Fibroblast of skin of back (primary cell): ENCODE measurements around the gene ZNF776. TPM values are rescaled to one million over a fixed set of nuclear protein-coding genes. Genes with fewer than 3 reads are reported as not detected.
"Not testable (repeated sequence)": the region's sequence is repeated elsewhere in the genome, so short reads cannot be mapped to it uniquely, and the experiment has no call there.

Experiments
- DNase-seq: peaks from one replicate; pipeline ENCODE4 v3.0.0-alpha.2; 2013
- polyA plus RNA-seq, 2 experiments: library from polyadenylated mRNA; unstranded; fragments of 120-200 nt; gene quantifications; one replicate each; pipeline ENCODE4 v1.2.1, GENCODE V29; 2013; ENCODE audit not compliant: insufficient read length in 2 of 2

Gene ZNF776
- 7.2 TPM for polyA plus RNA-seq (2013, experiment 1 of 2; ENCODE audit: insufficient read length)
- 5.9 TPM for polyA plus RNA-seq (2013, experiment 2 of 2; ENCODE audit: insufficient read length)

- DNase-seq = peak; percentile 94
Observed at GRCh38 chr19:57746580-57747471, at the start of gene ZNF776. TSS of gene ZNF776 (plus strand) at chr19:57746815. CDS start at chr19:57747059, 244 bp downstream.

GRCh38 chr19:57701625-57702024 lies 45.0 kb upstream of the ZNF776 start:
- no peak for DNase-seq

- no peak for DNase-seq
Observed at GRCh38 chr19:57706346-57706745, 40.3 kb upstream of the ZNF776 start.

- peak; percentile 82 for DNase-seq
Observed at GRCh38 chr19:57708641-57709361, 37.8 kb upstream of the ZNF776 start, which contains the start of gene ZNF154. TSS of gene ZNF154 (minus strand) at chr19:57709204. CDS start at chr19:57708971, 233 bp downstream.

GRCh38 chr19:57709616-57710015 lies 37.0 kb upstream of the ZNF776 start:
- no peak for DNase-seq

GRCh38 chr19:57712222-57712621 lies 34.4 kb upstream of the ZNF776 start:
- DNase-seq = no peak

- no peak for DNase-seq
Observed at GRCh38 chr19:57719424-57719823, 27.2 kb upstream of the ZNF776 start.

- DNase-seq = no peak
Observed at GRCh38 chr19:57719901-57720519, 26.6 kb upstream of the ZNF776 start.

- no peak for DNase-seq
Observed at GRCh38 chr19:57720878-57721277, 25.7 kb upstream of the ZNF776 start.

GRCh38 chr19:57738320-57738719 lies 8.3 kb upstream of the ZNF776 start:
- peak; percentile 42 for DNase-seq

GRCh38 chr19:57738770-57739169 lies 7.8 kb upstream of the ZNF776 start:
- not testable (repeated sequence) for DNase-seq

- DNase-seq = no peak
Observed at GRCh38 chr19:57747472-57747807, 825 bp downstream of the ZNF776 start.

- no peak for DNase-seq
Observed at GRCh38 chr19:57748029-57748428, 1.4 kb downstream of the ZNF776 start.

- DNase-seq = no peak
Observed at GRCh38 chr19:57754091-57754673, 7.6 kb downstream of the ZNF776 start.

GRCh38 chr19:57755031-57755430 lies 8.4 kb downstream of the ZNF776 start:
- no peak for DNase-seq

GRCh38 chr19:57757941-57758340 lies 11.3 kb downstream of the ZNF776 start:
- no peak for DNase-seq

- DNase-seq = no peak
Observed at GRCh38 chr19:57759096-57759495, 12.5 kb downstream of the ZNF776 start.

- peak; percentile 94 for DNase-seq
Observed at GRCh38 chr19:57769345-57770131, 22.9 kb downstream of the ZNF776 start, which contains the start of gene ZNF586. TSS of gene ZNF586 (plus strand) at chr19:57769676. CDS start at chr19:57769843, 167 bp downstream.

GRCh38 chr19:57771417-57771816 lies 24.8 kb downstream of the ZNF776 start:
- DNase-seq = no peak

- no peak for DNase-seq
Observed at GRCh38 chr19:57773488-57773887, 26.9 kb downstream of the ZNF776 start.

- no peak for DNase-seq
Observed at GRCh38 chr19:57776764-57777296, 30.2 kb downstream of the ZNF776 start.
